HepG2 (cell line): ENCODE measurements around the gene SLC28A1. TPM values are rescaled to one million over a fixed set of nuclear protein-coding genes. Genes with fewer than 3 reads are reported as not detected.

Source experiments
- ARID2 ChIP-seq: sonication (generic); formaldehyde crosslinking; IDR thresholded peaks from 2 replicates; pipeline ENCODE4 v1.8.1; 2022; ENCODE audit warnings: mild to moderate bottlenecking, missing genetic modification reagents, borderline replicate concordance
- CCAR2 ChIP-seq: fragments of 200-400 bp; formaldehyde crosslinking; optimal IDR thresholded peaks from 2 replicates; pipeline ENCODE3; 2018; ENCODE audit warnings: low read depth, mild to moderate bottlenecking, low read length, moderate library complexity
- GLMP ChIP-seq: sonication (generic); formaldehyde crosslinking; IDR thresholded peaks from 2 replicates; pipeline ENCODE4 v1.9.0; 2021; ENCODE audit warnings: missing genetic modification reagents, mild to moderate bottlenecking, borderline replicate concordance
- KDM4B ChIP-seq: sonication (generic); formaldehyde crosslinking; IDR thresholded peaks from 2 replicates; pipeline ENCODE4 v1.4.0; 2020; ENCODE audit warnings: missing genetic modification reagents
- KIAA2018 ChIP-seq: sonication (generic); formaldehyde crosslinking; IDR thresholded peaks from 2 replicates; pipeline ENCODE4 v1.5.0; 2020; ENCODE audit warnings: mild to moderate bottlenecking, missing genetic modification reagents, borderline replicate concordance
- NR2F1 ChIP-seq, 2 experiments: fragments of 450-650 bp in 1 of 2; formaldehyde crosslinking in 1 of 2; IDR thresholded peaks; 2 replicates each; pipeline versions ENCODE4 v1.5.0 to v1.6.1; 2016 to 2020; ENCODE audit warnings: mild to moderate bottlenecking in 1 of 2, missing compliant biosample characterization in 1 of 2, missing genetic modification reagents in 1 of 2, moderate library complexity in 1 of 2
- ZNF780A ChIP-seq: sonication (generic); formaldehyde crosslinking; IDR thresholded peaks from 2 replicates; pipeline ENCODE4 v1.8.0; 2022; ENCODE audit warnings: mild to moderate bottlenecking, missing genetic modification reagents, moderate library complexity
- polyA plus RNA-seq, 8 experiments: library from polyadenylated mRNA; depleted of rRNA in 3 of 8; stranded (reverse) in 7 of 8; unstranded in 1 of 8; fragments of >200 nt; fragmentation: Illumina TruSeq in 4 of 8; extraction: Trizol in 4 of 8; gene quantifications; 2 replicates each; pipeline versions ENCODE4 v1.2.1 to v1.2.3, GENCODE V29; 2011 to 2016; ENCODE audit warnings: low read depth in 4 of 8, missing spikeins in 1 of 8, mixed read lengths in 1 of 8; ENCODE audit not compliant: insufficient read depth in 1 of 8
- total RNA-seq, 5 experiments: library from RNA; depleted of rRNA; stranded (reverse); fragments of >200 nt; fragmentation: Illumina TruSeq; extraction: Trizol; gene quantifications; 2 replicates each; pipeline ENCODE4 v1.2.3, GENCODE V29; 2016; ENCODE audit warnings: low read depth in 1 of 5

The SLC28A1 gene
- total and polyA plus RNA-seq, 2 of the 13 experiments (the other 11 are each of a cell fraction or from before 2014, with no cell fraction given): 0.31 to 5.8 TPM

- TF ChIP-seq GLMP (CRISPR knock-in tag) (no peak), ZNF780A (no peak), KDM4B (CRISPR knock-in tag) (no peak), CCAR2 (no peak), KIAA2018 (CRISPR knock-in tag) (no peak), ARID2 (CRISPR knock-in tag) (no peak), NR2F1 (CRISPR knock-in tag; IDR thresholded peaks at IDR 0.05) (no peak)
- TF ChIP-seq, all 625 proteins: peak for 0
Measured at GRCh38 chr15:84861781-84862180, 22.7 kb upstream of the SLC28A1 start (continued).
